ENCODE results near the gene OSBPL10.
A peak's percentile ranks its signal among the peaks of the same experiment; 100 is the strongest.

Gene OSBPL10

DNA sequence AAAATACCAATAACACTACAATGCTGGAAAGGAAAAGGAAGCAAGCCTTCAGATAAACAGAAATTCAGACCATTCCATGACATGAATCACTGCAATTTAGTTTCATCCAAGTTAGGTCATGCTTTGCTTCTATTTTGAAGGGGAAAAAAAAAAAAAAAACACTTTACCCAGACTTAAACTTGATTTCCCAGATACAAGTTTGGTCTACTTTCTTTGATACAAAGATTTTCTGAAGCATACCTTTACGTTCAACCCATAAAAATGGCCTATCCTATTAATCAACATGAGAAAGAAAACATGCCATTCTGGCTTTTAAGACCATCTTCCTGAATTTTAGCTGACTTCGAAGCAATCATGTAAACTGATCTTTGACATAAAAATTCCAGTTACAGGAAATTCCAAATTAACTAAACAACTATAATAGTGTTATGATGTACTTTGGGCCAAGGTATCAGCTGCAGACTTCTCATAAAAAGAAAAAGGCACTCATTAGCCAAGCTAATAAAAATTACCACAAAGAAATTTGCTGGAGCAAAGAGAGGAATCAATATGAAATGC is 12.6 kb downstream of the OSBPL10 start:
- peak; percentile 80 for DNase-seq (ENCODE audit: low read depth)
- H3K4me3 ChIP-seq (replicated peaks; ENCODE audit: low read depth, low read length), result no peak overlapping the region
- TF ChIP-seq, protein P1, sequence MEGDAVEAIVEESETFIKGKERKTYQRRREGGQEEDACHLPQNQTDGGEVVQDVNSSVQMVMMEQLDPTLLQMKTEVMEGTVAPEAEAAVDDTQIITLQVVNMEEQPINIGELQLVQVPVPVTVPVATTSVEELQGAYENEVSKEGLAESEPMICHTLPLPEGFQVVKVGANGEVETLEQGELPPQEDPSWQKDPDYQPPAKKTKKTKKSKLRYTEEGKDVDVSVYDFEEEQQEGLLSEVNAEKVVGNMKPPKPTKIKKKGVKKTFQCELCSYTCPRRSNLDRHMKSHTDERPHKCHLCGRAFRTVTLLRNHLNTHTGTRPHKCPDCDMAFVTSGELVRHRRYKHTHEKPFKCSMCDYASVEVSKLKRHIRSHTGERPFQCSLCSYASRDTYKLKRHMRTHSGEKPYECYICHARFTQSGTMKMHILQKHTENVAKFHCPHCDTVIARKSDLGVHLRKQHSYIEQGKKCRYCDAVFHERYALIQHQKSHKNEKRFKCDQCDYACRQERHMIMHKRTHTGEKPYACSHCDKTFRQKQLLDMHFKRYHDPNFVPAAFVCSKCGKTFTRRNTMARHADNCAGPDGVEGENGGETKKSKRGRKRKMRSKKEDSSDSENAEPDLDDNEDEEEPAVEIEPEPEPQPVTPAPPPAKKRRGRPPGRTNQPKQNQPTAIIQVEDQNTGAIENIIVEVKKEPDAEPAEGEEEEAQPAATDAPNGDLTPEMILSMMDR (IDR thresholded peaks at IDR 0.05; ENCODE audit: low read length, missing control alignments), result no peak

DNA sequence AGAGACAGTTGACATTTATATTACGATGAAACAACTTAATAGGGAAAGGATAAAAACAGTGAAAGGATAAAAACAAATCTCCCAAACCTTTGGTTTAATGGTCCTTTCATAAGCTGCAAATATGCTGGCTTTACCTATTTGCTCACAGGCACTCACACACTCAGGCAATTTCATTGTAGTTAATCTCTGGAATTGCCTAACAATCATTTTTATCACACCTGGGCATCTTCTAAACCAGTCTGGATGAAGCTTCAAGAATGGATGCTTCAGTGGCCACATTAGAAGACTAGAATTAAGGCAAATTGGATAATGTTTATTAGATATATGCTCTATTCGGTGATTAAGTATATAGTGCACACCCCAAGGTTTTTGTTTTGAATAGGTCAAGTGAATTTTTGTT is 13.5 kb downstream of the OSBPL10 start:
- no peak overlapping the region for H3K4me3 ChIP-seq (replicated peaks; ENCODE audit: low read depth, low read length)
- TF ChIP-seq, protein P1 (IDR thresholded peaks at IDR 0.05; ENCODE audit: low read length, missing control alignments), result no peak
- no peak for DNase-seq (ENCODE audit: low read depth)

DNA sequence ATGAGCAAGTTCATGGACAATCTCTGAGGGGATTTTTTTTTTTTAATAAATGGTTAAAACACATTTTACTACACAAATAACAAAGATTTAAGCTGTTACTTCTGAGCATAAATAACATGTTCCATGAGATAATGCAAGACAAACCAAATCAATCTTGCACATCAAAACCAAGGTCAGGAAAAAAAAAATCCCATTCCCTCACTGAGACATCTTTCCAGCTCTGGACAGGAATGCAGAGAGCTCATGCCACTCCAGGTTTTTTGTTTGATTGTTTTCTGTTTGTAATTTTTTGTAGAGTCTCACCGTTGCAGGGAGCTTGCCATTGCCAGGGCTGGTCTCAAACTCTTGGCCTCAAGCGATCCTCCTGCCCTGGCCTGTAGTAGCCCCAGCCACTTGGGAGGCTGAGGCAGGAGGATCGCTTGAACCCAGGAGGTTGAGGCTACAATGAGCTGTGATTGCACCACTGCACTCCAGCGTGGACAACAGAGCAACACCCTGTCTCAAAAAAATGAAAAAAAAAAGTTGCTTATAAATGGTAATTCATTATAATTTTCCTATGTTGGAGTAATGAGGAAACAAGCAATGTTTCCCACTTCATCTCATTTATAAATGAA is 14.0 kb downstream of the OSBPL10 start:
- H3K4me3 ChIP-seq (replicated peaks; ENCODE audit: low read depth, low read length), result no peak overlapping the region
- TF ChIP-seq, protein P1 (IDR thresholded peaks at IDR 0.05; ENCODE audit: low read length, missing control alignments), result no peak
- no peak for DNase-seq (ENCODE audit: low read depth)

DNA sequence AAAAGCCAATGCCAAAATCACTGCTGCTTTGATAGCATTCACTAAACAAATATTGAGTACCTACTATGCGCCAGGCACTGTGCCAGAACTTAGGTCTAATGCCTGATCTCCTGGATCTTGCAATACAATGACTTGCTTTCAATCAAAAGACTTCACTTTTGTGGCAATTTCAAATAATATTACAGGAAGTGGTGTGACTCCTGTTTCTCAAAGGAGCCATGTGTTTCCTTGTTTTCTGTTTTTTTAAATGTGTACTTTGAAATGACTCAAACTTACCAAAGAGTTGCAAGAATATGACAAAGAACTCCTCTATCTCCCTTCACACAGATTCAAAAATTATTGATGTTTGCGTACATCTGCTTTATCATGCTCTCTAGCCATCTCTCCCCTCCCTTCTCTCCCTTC is 18.3 kb downstream of the OSBPL10 start:
- TF ChIP-seq, protein P1 (IDR thresholded peaks at IDR 0.05; ENCODE audit: low read length, missing control alignments), result no peak
- peak; percentile 49 for DNase-seq (ENCODE audit: low read depth)
- H3K4me3 ChIP-seq (replicated peaks; ENCODE audit: low read depth, low read length), result no peak overlapping the region

DNA sequence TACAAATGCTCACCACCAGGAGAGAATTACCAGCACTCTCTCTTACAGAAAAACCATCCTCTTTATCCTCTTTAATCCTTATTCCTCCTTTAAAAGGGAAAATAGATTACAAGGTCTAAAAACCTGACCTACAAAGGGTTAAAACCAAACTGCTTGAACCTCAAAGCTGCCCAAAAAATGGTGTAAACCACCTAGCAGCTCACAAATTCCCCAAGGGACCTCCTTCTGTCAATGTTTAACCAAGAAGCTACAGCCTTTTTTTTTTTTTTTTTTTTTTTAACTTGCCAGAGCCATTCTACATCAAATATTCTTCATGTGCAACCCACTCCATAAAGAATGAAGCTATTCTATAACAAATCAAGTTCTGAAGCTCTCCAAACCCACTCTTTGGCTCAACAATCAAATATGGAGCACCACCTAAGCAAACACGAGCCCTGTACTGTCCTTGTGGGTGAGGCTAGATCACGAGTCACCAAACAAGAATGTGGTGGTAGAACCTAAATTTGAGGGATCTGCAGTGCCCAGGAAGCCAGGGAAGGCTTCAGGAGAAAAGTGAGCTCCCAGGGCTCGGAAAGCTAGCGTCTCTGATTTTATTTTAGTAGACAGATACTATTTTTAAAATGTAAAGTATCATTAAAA is 20.1 kb downstream of the OSBPL10 start:
- no peak overlapping the region for H3K4me3 ChIP-seq (replicated peaks; ENCODE audit: low read depth, low read length)
- DNase-seq (ENCODE audit: low read depth), result peak; percentile 50
- TF ChIP-seq, protein P1 (IDR thresholded peaks at IDR 0.05; ENCODE audit: low read length, missing control alignments), result no peak

DNA sequence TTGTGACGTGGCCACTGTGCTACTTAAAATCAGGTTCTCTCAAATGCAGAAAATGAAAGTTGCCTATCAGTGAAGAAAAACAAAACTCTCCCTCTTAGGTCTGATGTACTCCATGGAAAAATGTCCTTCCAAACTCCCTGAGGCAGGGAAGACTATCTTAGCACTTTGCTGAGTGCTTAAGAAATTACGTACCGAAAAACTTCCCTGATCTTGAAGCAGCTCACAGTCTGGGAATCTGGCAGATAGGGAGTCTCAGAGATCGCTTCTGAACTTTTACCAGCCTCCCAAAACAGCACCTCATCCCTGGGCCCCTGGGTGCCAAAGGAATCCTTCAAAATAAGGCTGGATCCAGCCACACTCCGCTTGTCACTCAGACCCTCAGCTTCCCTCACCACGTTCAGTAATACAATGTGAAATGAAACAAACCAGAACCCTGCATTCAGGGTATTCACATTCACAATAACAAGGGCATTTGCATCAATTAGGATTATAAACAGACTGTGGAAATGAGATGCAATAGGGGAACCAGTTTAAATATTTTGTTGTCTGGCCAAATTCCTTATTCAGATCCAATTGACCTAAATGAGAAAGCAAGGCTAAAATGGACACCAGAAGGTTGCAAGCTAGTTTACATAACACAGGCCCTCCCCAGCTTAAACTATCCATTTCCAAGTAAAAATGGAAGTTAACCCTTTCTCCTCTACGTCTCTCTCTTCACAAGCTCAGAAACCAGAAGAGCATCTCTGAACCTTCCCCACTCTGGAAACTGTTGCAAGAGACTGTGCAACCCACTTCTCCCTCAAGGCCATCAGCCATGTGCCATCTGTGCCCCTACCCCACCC is 20.9 kb downstream of the OSBPL10 start:
- peak; percentile 39 for DNase-seq (ENCODE audit: low read depth)
- TF ChIP-seq, protein P1 (IDR thresholded peaks at IDR 0.05; ENCODE audit: low read length, missing control alignments), result no peak
- H3K4me3 ChIP-seq (replicated peaks; ENCODE audit: low read depth, low read length), result peak overlapping the region; percentile 41
